MG63 (cell line): ENCODE data around the gene DIRAS2. TPM values are rescaled to one million over a fixed set of nuclear protein-coding genes. Genes with fewer than 3 reads are reported as not detected.

Source experiments
- DNase-seq: peaks from one replicate; pipeline ENCODE4 v3.0.0-alpha.2; 2020
- H3K27me3 ChIP-seq: fragments of 250-450 bp; sonication (Bioruptor Pico); 2 replicates; pipeline ENCODE4 v1.5.1; 2020; ENCODE audit warnings: mild to moderate bottlenecking, moderate library complexity
- H3K36me3 ChIP-seq: fragments of 250-450 bp; sonication (Bioruptor Pico); 2 replicates; pipeline ENCODE4 v1.5.1; 2020; ENCODE audit warnings: mild to moderate bottlenecking, moderate library complexity
- H3K4me3 ChIP-seq: fragments of 250-450 bp; sonication (Bioruptor Pico); 2 replicates; pipeline ENCODE4 v1.5.1; 2020; ENCODE audit warnings: mild to moderate bottlenecking, moderate library complexity
- H3K9me3 ChIP-seq: fragments of 250-450 bp; sonication (Bioruptor Pico); 2 replicates; pipeline ENCODE4 v1.5.1; 2020; ENCODE audit warnings: mild to moderate bottlenecking, moderate library complexity
- total RNA-seq: library from RNA; depleted of rRNA; stranded (reverse); fragments of >200 nt; shearing (Covaris generic); gene quantifications from 2 replicates; pipeline ENCODE4 v1.2.3, GENCODE V29; 2014; ENCODE audit warnings: low replicate concordance

Gene DIRAS2
- total RNA-seq, 1 experiment from 2014 or later = not detected

DNA sequence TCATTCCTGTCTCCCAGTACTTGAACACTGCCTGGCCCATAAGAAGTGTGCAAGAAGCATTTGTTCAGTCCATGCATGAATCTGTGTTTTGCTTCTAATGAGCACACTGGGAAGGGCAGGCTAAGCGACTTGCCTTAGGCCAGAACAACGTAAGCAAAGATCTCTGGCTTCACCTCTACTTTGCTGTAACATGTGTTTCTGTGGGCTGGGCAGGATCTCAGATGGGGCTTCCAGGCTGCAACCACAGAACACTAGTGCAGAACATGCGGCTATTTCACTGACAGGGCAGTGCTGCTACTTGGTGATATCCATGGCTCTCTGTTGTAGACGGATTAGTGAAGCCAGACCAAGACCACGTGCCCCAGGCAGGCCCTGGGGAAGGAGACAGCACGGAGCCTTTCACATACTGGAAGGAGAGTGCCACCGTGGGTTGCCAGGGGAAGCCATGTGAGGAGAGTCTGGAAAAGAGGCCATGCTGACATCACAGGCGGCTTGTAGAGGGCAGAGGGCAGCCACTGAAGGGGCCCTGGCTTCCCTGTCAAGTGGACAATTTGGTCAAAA, 9.9 kb downstream of the DIRAS2 start:
- H3K4me3 ChIP-seq = no peak overlapping the region

DNA sequence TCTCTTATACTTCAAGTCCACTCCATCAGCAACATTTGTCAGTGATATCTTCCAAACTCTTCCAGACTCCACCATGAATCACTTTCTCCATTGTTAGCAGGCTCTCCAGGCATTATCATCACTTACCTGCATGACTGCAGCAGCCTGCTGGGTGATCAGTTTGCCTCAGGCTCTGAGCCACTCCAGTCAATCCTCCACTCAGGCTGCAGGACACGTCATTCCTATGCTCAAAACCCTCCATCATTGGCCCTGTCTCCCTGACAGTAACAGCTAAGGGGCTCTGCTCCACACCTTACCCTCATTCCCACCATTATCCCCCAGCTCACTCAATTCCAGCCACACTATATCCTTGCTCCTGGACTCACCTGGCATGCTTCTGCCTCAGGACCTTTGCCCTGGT, 10.7 kb downstream of the DIRAS2 start:
- Histone ChIP-seq H3K27me3 (no peaks in the 10 kb centered on the region), H3K4me3 (no peak overlapping the region), H3K9me3 (no peaks in the 10 kb centered on the region), H3K36me3 (no peaks in the 10 kb centered on the region)
- DNase-seq = no peak

More for the DNA sequence above, 9.9 kb downstream of the DIRAS2 start:
- H3K27me3 ChIP-seq = no peaks in the 10 kb centered on the region
- no peak for DNase-seq
- no peaks in the 10 kb centered on the region for H3K36me3 ChIP-seq
- H3K9me3 ChIP-seq = no peaks in the 10 kb centered on the region

DNA sequence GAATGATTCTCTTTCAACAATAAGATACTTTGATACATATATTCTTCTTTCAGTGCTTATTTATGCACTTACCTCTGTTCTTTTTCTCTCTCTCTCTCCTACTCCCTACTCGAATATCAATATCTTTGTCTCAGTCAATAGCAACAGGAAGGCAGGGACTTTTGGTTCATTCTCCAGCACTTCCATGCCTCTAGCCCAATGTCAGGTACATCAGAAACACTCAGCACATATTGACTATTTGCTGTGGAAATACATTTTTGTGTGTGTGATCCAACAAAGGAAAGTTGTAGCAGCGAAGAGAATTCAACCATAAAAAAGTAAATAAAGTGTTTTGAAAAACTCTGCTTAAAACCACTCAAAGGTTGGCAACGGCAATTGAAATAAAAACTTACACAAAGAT, 12.6 kb downstream of the DIRAS2 start:
- Histone ChIP-seq H3K9me3 (no peaks in the 10 kb centered on the region), H3K27me3 (no peaks in the 10 kb centered on the region), H3K36me3 (no peaks in the 10 kb centered on the region), H3K4me3 (no peak overlapping the region)
- no peak for DNase-seq

DNA sequence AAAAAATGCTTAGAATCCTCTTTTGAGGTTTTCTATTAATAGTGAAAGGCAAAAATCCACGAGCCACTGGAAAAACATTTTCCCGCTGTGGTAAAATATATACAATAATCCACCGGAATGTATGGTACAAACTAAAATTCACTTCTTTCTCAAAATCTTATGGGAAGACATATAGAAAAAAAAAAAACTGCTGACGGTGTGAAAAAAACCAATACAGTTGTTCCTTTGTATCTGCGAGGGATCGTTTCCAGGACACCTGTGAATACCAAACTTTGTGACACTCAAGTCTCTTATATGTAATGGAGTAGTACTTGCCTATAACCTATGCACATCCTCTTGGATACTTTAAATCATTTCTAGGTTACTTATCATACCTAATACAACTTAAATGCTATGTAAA, 13.3 kb downstream of the DIRAS2 start:
- Histone ChIP-seq H3K4me3 (no peak overlapping the region), H3K36me3 (no peaks in the 10 kb centered on the region), H3K9me3 (no peaks in the 10 kb centered on the region), H3K27me3 (no peaks in the 10 kb centered on the region)
- DNase-seq = no peak

GRCh38 chr9:90616806-90617205, 25.8 kb downstream of the DIRAS2 start:
- no peak for DNase-seq
- Histone ChIP-seq H3K9me3 (no peaks in the 10 kb centered on the region), H3K4me3 (no peak overlapping the region), H3K27me3 (no peaks in the 10 kb centered on the region), H3K36me3 (no peaks in the 10 kb centered on the region)

GRCh38 chr9:90613502-90613901, 29.1 kb downstream of the DIRAS2 start:
- Histone ChIP-seq H3K27me3 (no peaks in the 10 kb centered on the region), H3K4me3 (no peak overlapping the region), H3K9me3 (no peaks in the 10 kb centered on the region), H3K36me3 (no peaks in the 10 kb centered on the region)
- no peak for DNase-seq

DNA sequence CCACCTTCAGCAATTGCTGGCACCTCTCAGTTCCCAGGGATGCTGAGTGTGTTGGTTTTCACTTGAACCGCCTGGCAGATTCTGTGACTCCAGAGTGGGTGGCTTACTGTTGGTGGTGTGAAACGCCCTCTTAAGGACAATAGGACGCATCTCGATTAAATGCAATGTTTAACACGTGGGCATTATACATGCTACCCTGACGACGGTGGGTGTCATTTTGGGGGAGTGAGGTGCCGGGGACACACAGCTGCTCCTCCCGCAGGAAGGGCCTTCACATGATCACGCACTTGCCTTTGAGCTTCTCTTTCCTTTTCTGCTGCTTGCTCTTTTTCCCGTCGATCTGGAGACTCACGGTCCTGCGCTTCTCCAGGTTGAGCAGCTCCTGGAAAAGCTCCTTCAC, 29.7 kb downstream of the DIRAS2 start:
- Histone ChIP-seq H3K9me3 (no peaks in the 10 kb centered on the region), H3K27me3 (no peaks in the 10 kb centered on the region), H3K36me3 (no peaks in the 10 kb centered on the region), H3K4me3 (no peak overlapping the region)
- no peak for DNase-seq

DNA sequence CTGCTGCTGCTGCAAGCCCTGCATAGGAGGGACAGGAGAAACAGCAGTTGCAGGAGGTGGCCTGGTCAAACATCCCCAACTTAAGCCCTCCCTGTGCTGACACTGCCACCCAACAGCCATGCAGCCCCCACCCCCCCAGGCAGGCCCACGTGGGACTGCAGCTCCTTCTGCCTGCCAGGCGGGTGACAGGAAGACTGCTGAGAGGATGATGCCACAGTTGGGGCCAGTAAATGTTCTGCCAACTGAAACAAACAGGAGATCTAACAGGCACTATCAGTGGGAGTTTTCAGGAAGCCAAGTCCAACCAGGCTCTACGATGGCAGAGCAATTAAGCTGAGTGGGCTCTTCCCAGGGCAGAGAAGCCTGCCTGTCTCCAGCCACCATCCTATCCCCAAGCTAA, 31.1 kb downstream of the DIRAS2 start:
- no peak for DNase-seq
- no peaks in the 10 kb centered on the region for H3K36me3 ChIP-seq
- H3K4me3 ChIP-seq = no peak overlapping the region
- no peaks in the 10 kb centered on the region for H3K27me3 ChIP-seq
- H3K9me3 ChIP-seq = no peaks in the 10 kb centered on the region

DNA sequence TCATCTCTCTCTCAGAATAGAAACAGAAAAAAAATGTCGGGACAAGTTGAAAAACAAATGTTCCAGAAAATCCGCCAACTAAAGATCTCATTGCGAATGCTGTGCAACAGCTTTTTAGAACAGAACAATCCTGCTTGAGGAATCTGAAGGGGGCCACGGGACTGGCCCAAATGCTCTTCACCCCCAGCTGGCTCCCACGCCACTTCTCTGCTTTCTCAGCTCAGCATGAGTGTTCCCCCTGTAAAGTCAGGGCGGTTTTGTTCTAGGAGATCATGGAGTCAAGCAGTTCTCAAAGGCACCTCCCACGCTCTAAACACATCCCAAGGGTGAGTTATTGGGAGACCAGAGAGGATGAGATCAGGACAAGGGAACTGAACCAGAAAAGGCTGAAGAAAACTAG, 31.5 kb downstream of the DIRAS2 start:
- Histone ChIP-seq H3K27me3 (no peaks in the 10 kb centered on the region), H3K9me3 (no peaks in the 10 kb centered on the region), H3K36me3 (no peaks in the 10 kb centered on the region), H3K4me3 (no peak overlapping the region)
- DNase-seq = no peak

- no peaks in the 10 kb centered on the region for H3K9me3 ChIP-seq
- no peaks in the 10 kb centered on the region for H3K36me3 ChIP-seq
- no peaks in the 10 kb centered on the region for H3K27me3 ChIP-seq
- DNase-seq = no peak
- H3K4me3 ChIP-seq = no peak overlapping the region
These were observed 34.7 kb downstream of the DIRAS2 start for GRCh38 chr9:90607701-90608516.

DNA sequence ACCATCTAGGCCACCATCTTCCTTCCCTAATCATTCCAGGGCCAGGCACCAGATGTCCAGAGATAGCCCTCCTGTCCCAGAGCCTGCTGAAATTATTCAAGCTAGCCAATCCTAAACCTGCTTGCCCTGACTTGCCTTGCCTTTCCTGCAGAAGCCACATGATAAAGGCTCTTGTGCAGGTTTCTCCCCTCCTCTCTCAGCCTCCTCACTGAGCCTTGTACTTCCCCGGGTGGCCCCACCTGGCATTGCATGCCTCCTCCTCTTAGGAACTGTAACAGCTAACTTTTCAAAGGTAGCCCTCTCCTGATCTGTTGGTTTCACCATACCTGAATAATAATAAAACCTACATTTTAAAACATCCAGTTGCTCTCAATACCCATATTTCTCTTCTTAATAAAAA, 42.6 kb downstream of the DIRAS2 start:
- DNase-seq = no peak
- H3K4me3 ChIP-seq = no peak overlapping the region
- H3K9me3 ChIP-seq = no peaks in the 10 kb centered on the region
- H3K27me3 ChIP-seq = no peaks in the 10 kb centered on the region
- H3K36me3 ChIP-seq = no peaks in the 10 kb centered on the region

- no peaks in the 10 kb centered on the region for H3K9me3 ChIP-seq
- no peaks in the 10 kb centered on the region for H3K36me3 ChIP-seq
- no peaks in the 10 kb centered on the region for H3K27me3 ChIP-seq
- H3K4me3 ChIP-seq = no peak overlapping the region
- DNase-seq = no peak
These were observed 44.4 kb downstream of the DIRAS2 start for GRCh38 chr9:90598191-90598590.

DNA sequence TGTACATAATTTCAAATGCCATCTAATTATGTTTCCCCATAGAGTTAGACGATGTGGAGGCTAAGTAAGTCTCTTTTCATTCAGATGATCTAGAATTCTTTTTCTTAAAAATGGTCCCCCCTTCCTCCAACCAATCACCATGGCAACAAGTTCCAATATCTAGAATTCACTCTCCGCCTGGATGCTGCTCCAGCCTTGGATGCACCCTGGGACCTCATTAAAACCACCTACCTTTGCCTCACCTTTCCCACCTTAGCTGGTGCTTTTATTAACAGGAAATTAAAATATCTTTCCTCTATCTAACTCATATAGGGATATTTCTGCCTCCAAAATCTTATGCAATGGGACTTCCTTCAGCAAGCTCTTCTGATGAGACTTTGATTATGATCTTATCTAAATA, 49.0 kb downstream of the DIRAS2 start:
- Histone ChIP-seq H3K9me3 (no peaks in the 10 kb centered on the region), H3K27me3 (no peaks in the 10 kb centered on the region), H3K4me3 (no peak overlapping the region), H3K36me3 (no peaks in the 10 kb centered on the region)
- DNase-seq = no peak

GRCh38 chr9:90580576-90580975, 62.0 kb downstream of the DIRAS2 start:
- Histone ChIP-seq H3K27me3 (no peaks in the 10 kb centered on the region), H3K36me3 (no peaks in the 10 kb centered on the region), H3K9me3 (no peaks in the 10 kb centered on the region), H3K4me3 (no peak overlapping the region)
- no peak for DNase-seq

GRCh38 chr9:90579181-90579580, 63.4 kb downstream of the DIRAS2 start:
- Histone ChIP-seq H3K27me3 (no peaks in the 10 kb centered on the region), H3K4me3 (no peak overlapping the region), H3K9me3 (no peaks in the 10 kb centered on the region), H3K36me3 (no peaks in the 10 kb centered on the region)
- DNase-seq = no peak

GRCh38 chr9:90578126-90578815, 64.4 kb downstream of the DIRAS2 start:
- H3K27me3 ChIP-seq = no peaks in the 10 kb centered on the region
- H3K9me3 ChIP-seq = no peaks in the 10 kb centered on the region
- no peak for DNase-seq
- no peak overlapping the region for H3K4me3 ChIP-seq
- H3K36me3 ChIP-seq = no peaks in the 10 kb centered on the region

- no peaks in the 10 kb centered on the region for H3K36me3 ChIP-seq
These were observed 73.1 kb downstream of the DIRAS2 start for GRCh38 chr9:90569511-90569910.

DNA sequence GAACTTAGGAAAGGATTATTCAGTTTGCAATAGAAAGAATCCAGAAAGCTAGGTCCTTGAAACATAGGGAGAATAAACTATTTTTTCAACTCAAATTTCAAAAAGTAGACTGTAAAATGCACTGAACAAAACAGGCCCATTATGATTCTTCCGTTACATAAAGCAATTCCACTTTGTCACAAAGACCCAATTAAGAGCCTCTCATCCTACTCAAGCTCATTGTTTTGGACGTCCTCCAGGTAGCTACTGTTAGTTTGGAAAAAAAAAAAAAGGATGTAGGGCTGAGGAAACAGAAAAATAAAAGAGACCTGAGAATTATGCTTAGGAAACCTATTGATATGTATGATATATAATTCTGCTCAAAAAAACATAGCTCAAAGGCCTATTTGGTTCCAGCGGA, 74.0 kb downstream of the DIRAS2 start:
- no peaks in the 10 kb centered on the region for H3K27me3 ChIP-seq
- no peak for DNase-seq
- no peak overlapping the region for H3K4me3 ChIP-seq
- H3K36me3 ChIP-seq = no peaks in the 10 kb centered on the region
- H3K9me3 ChIP-seq = no peaks in the 10 kb centered on the region

More at GRCh38 chr9:90569511-90569910, 73.1 kb downstream of the DIRAS2 start:
- DNase-seq = no peak
- no peak overlapping the region for H3K4me3 ChIP-seq
- H3K27me3 ChIP-seq = no peaks in the 10 kb centered on the region
- H3K9me3 ChIP-seq = no peaks in the 10 kb centered on the region
